ENCODE measurements around the gene BRF1. TPM values are rescaled to one million over a fixed set of nuclear protein-coding genes. Genes with fewer than 3 reads are reported as not detected.

Gene BRF1
- total and polyA plus RNA-seq, 2 donors: 19.3 to 30.9 TPM

DNA sequence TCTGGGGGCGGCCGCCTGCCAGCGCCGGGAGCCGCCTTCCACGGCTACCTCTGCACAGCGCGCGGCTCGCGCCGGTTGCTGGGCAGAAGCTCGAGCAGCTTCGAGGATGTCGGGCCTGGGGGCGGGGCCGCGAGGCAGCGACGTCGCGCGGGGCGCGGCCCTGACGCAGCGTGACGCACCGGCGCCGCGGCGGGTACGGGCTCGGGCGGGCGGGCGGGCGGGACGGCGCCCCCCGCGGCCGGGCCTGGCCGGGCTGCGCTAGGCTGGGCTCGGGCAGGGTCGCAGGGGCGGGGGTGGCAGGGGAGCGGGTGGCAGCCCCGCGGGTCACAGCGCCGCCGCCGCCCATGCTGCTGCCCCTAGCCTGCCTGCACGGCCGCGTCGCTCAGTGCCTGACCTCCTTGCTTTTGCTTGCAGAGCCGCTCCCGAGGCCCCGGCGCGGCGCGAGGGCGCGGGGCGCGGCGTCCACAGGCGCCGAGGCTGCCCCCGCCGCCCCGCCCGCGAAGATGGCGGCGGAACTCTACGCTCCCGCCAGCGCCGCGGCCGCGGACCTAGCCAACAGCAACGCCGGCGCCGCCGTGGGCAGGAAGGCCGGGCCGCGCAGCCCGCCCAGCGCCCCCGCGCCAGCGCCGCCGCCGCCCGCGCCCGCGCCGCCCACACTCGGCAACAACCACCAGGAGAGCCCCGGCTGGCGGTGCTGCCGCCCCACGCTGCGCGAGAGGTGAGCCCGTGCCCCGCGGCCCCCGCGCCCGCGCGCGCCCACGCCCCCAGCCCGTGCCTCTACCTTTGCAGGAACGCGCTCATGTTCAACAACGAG lies 52.2 kb downstream of the BRF1 start, which contains the start of gene BTBD6:
TSS of gene BTBD6 (plus strand) at position 166 of the 814 bp plus-strand sequence. CDS start at position 345, 179 bp downstream.
- Histone ChIP-seq H3K4me1 (ENCODE audit: insufficient read depth) (peaks cover 3% of the 10 kb centered on the region), H3K36me3 (ENCODE audit: insufficient read depth) (peaks cover 1% of the 10 kb centered on the region), H3K4me3 (ENCODE audit: low read depth, low read length) (peak within 1 kb of the TSS; percentile 74), H3K27ac (ENCODE audit: low read depth) (peak within 1 kb of the TSS; percentile 95)
- under 1% methylated on average over 129 of the region's 130 CpGs for WGBS
- DNase-seq (ENCODE audit: extremely low spot score): no peak

DNA sequence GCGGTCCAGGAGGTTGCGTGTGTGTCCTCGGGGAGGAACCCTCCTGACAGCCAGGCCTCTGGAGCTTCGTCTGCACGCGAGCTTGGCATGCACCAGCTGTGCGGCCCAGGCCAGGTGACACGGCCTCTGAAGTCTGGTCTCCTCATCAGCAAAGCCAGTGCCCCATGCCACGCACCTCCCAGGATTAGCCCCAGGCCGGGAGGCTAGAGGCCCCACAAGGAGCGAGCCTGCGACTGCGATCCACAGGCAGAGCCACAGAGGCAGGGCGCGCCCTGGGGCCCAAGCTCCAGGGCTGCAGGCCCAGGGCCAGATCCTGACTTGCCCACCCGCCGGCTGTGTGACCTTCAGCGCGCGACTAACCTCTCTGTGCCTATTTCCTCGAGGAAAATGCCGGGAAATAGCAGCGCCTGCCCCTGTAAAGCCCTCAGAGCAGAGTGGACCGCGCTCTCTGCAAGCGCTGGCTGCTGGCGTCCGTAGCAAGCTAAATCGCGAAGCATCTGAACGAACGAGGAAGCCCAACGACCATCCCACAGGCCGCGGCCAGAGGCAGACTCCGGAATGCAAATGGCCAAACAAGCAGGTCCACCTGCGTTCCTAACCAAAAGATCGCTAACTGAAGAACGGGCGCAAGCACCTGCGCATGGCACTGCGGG lies 53.0 kb downstream of the BRF1 start:
- H3K4me1 ChIP-seq (ENCODE audit: insufficient read depth): peaks cover 3% of the 10 kb centered on the region
- peak overlapping the region; percentile 65 for H3K27ac ChIP-seq (ENCODE audit: low read depth)
- peak overlapping the region; percentile 74 for H3K4me3 ChIP-seq (ENCODE audit: low read depth, low read length)
- 37% methylated on average over 42 of the region's 42 CpGs for WGBS
- H3K36me3 ChIP-seq (ENCODE audit: insufficient read depth): peaks cover 1% of the 10 kb centered on the region
- DNase-seq (ENCODE audit: extremely low spot score): no peak

DNA sequence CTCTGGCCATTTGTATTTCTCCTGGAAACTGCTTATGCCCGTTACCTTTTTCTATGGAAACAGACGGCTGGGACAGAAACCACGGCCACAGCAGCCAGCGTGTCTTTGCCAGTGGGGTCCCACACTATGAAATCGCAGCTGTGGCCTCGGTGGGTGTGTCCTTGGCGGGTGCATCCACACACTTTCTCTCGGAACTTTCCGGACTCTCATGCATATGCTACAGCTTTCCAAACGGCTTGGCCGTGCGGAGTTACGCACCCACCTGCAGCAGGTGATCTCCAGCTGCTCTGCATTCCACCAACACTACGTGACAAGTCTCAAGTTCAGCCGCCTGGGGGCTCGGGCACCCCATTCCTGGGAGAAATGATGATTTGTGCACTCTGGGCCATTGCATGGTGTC lies 53.8 kb downstream of the BRF1 start:
- H3K27ac ChIP-seq (ENCODE audit: low read depth): no peak overlapping the region
- H3K36me3 ChIP-seq (ENCODE audit: insufficient read depth): peaks cover 1% of the 10 kb centered on the region
- WGBS: 95% methylated on average over 16 of the region's 16 CpGs
- no peak overlapping the region for H3K4me3 ChIP-seq (ENCODE audit: low read depth, low read length)
- DNase-seq (ENCODE audit: extremely low spot score): no peak
- peaks cover 3% of the 10 kb centered on the region for H3K4me1 ChIP-seq (ENCODE audit: insufficient read depth)

DNA sequence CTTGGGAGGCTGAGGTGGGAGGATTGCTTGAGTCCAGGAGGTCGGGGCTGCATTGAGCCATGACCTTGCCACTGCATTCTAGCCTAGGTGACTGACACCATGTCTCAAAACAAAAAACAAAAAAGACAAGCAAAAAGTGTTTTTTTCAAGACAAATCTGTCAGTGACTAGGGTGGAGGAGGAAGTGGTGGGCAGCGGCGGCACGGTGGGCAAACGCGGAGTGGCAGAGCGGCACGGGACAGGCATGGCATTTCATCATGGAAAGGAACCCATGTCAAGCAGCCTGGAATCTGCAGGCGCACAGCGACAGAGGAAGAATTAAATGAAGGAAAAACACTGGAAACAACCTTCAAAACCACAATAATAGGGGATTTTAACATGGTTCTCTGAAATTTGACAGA lies 56.5 kb downstream of the BRF1 start:
- H3K27ac ChIP-seq (ENCODE audit: low read depth): no peak overlapping the region
- 96% methylated on average over 10 of the region's 10 CpGs for WGBS
- peaks cover 1% of the 10 kb centered on the region for H3K36me3 ChIP-seq (ENCODE audit: insufficient read depth)
- no peak overlapping the region for H3K4me3 ChIP-seq (ENCODE audit: low read depth, low read length)
- DNase-seq (ENCODE audit: extremely low spot score): no peak
- peaks cover 3% of the 10 kb centered on the region for H3K4me1 ChIP-seq (ENCODE audit: insufficient read depth)

DNA sequence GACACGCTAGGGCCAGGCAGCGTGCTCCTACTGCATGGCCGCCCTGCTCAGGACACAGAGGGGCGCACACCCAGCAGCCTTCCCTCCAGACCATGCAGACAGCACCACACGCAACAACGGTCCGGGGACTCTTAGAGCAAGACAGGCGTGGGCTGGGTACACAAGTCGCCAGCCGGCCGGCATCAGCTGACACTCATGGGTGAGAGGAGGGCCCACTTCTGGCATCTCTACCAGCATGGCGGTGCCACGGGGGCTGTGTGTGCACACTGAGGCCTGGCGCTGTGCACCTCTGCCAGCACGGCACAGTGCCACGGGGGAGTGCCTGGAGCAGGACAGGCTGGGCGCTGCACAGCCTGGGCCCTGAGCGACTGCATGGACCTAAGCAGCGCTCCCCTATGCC lies 59.2 kb downstream of the BRF1 start:
- Histone ChIP-seq H3K4me1 (ENCODE audit: insufficient read depth) (no peaks in the 10 kb centered on the region), H3K4me3 (ENCODE audit: low read depth, low read length) (no peak overlapping the region), H3K36me3 (ENCODE audit: insufficient read depth) (peaks cover 1% of the 10 kb centered on the region), H3K27ac (ENCODE audit: low read depth) (no peak overlapping the region)
- no peak for DNase-seq (ENCODE audit: extremely low spot score)
- 96% methylated on average over 19 of the region's 19 CpGs for WGBS

DNA sequence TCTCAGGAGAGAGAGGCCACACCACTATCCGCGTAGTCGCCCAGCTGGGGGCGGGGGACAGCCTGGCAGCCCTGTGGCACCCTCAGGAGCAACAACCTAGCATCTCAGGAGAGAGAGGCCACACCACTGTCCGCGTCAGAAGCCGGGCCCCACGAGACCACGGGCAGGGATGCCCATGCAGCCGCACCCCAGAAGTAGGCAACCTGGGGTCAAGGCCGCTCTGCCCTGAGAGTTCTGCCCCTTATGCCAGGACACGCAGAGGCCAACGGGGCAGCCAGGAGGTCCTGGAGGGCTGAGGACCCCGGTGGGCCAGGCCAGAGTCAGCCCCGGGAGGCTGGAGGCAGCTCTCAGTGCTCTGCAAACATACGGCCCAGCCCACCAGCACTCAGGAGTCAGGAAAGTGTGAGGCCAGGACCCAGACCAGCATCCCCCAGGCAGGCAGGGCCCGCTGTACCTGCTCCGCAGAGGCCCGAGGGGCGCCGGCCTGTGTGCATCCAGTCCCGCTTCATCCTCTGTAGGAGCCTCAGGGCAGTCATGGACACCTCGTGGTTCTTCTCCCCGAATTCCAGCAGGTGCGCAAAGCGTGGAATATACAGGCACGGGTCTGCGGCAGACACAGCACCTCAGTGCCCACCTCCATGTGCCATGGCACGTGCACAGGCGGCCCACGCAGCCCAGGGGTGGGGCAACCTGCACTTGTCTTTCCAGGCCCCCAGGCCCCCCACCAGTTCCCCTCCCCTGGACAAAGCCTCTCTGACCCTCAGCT lies 59.8 kb downstream of the BRF1 start:
- peaks cover 1% of the 10 kb centered on the region for H3K36me3 ChIP-seq (ENCODE audit: insufficient read depth)
- H3K4me3 ChIP-seq (ENCODE audit: low read depth, low read length): no peak overlapping the region
- no peak for DNase-seq (ENCODE audit: extremely low spot score)
- no peak overlapping the region for H3K27ac ChIP-seq (ENCODE audit: low read depth)
- H3K4me1 ChIP-seq (ENCODE audit: insufficient read depth): no peaks in the 10 kb centered on the region
- 96% methylated on average over 27 of the region's 31 CpGs for WGBS

DNA sequence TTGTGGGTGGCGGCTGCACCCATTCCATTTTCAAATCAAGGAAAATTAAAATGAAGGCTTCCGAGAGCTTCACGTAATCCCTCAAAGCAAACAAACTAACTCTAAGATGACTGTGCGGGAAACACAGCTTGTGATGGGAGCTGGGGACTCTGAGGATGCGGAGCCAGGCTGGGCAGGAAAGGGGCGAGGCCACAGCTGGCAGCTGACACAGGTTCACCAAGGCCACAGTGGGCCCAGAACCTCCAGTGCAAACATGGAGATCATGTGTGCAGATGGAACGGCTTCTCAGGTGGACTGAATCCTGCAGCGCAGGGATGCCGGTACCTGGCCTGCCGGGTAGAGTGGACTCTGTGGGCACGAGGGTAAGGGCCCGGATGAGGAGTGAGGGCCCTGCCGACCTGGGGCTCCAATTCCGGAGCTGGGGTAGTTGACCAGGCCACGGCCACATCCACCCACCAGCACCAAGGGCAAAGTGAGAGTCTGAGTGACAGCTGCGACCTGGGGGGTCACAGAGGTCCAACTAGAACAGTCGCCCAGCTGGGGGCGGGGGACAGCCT lies 71.6 kb downstream of the BRF1 start:
- no peak for DNase-seq (ENCODE audit: extremely low spot score)
- Histone ChIP-seq H3K4me3 (ENCODE audit: low read depth, low read length) (no peak overlapping the region), H3K36me3 (ENCODE audit: insufficient read depth) (peaks cover 3% of the 10 kb centered on the region), H3K4me1 (ENCODE audit: insufficient read depth) (no peaks in the 10 kb centered on the region), H3K27ac (ENCODE audit: low read depth) (no peak overlapping the region)
- 94% methylated on average over 18 of the region's 18 CpGs for WGBS

DNA sequence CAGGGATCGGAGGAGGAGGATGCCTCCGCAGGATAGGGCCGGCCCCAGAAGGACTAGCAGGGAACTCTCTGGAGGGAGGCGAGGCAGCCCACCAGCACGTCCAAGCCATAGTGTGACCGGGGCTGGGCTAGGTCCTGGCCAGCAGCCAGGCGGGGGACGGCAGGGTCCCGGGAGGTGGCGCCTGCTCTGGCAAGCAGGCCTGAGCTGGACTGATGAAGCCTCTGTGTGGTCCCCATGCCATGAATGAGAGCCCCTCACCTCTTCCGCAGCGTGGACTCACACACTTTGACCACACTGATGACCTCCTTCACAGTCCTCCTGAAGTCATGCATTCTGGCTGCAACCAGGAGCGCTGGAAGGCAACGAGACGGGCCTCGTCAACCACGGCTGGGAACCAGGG lies 72.2 kb downstream of the BRF1 start:
- DNase-seq (ENCODE audit: extremely low spot score): no peak
- H3K36me3 ChIP-seq (ENCODE audit: insufficient read depth): peaks cover 3% of the 10 kb centered on the region
- no peak overlapping the region for H3K4me3 ChIP-seq (ENCODE audit: low read depth, low read length)
- no peak overlapping the region for H3K27ac ChIP-seq (ENCODE audit: low read depth)
- 71% methylated on average over 17 of the region's 17 CpGs for WGBS
- H3K4me1 ChIP-seq (ENCODE audit: insufficient read depth): no peaks in the 10 kb centered on the region

DNA sequence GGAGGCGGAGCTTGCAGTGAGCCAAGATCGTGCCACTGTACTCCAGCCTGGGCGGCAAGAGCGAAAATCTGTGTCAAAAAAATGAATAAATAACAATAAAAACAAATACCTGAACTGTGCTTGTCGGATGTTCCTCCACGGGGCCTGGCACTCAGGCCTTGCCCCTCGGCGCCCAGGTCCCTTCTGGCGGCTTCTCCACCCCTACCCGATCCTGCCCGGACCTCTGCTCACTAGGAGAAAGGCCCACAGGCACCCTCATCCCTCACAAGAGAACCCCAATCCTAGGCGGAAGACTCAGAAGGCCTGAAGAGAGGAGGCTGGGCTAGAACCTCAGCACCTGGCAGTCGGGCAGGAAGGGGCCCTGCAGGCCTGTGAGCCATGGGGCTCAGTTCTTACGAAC lies 73.5 kb downstream of the BRF1 start:
- Histone ChIP-seq H3K27ac (ENCODE audit: low read depth) (no peak overlapping the region), H3K36me3 (ENCODE audit: insufficient read depth) (peaks cover 3% of the 10 kb centered on the region), H3K4me1 (ENCODE audit: insufficient read depth) (no peaks in the 10 kb centered on the region), H3K4me3 (ENCODE audit: low read depth, low read length) (no peak overlapping the region)
- no peak for DNase-seq (ENCODE audit: extremely low spot score)
- 98% methylated on average over 14 of the region's 14 CpGs for WGBS

DNA sequence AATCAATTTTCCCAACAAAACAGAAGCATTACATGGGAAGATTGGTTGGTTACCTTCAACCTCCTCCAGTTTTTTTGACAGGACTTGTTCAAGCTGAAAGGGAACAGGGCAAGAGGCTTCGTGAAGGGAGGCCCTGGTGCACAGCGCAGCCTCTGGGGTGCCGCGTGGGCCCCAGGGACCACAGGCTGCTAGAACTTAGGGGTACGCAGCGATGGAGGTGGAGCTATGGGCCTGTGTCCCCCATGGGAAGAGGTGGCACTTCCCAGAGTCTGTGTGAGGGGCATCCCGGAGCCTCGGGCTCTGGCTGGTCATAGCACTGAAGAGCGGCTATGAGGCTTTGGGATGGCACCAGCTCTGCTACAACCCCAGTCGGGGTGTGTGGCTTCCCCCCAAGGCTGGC lies 74.6 kb downstream of the BRF1 start:
- Histone ChIP-seq H3K4me1 (ENCODE audit: insufficient read depth) (no peaks in the 10 kb centered on the region), H3K36me3 (ENCODE audit: insufficient read depth) (peaks cover 7% of the 10 kb centered on the region), H3K27ac (ENCODE audit: low read depth) (no peak overlapping the region), H3K4me3 (ENCODE audit: low read depth, low read length) (no peak overlapping the region)
- no peak for DNase-seq (ENCODE audit: extremely low spot score)
- 94% methylated on average over 10 of the region's 10 CpGs for WGBS

DNA sequence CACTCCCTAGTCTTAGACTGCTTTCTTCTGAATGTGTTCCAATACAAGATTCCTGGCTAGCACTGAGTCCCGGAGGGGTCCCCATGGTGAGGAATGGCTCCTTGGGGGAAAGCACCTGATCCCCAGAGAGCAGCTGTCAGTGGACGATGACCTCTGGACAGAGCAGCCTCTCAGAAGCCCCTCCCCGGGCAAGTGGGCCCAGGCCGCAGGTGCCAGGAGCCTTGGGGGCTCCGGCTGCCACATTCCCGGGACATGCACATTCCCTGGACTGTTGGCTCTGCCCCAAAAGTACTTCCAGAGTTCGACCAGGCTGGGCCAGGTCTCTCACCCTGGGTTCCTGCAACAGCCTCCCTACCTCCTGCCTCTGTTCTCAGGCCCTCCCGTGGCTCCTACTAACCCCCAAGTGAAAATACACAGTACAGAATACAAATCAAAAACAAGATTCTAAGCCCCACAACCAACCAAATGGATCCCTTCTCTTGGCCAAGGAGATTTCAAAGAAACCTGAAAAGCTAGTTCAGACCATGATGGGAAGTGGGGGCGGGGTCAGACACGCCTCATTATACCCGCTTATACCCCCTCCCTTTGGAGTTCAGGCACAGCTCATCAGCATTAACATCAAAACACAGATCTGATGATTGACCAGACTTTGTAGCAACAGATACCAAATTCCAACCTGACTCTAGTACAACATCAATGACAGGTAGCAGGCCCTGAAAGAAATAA lies 75.8 kb downstream of the BRF1 start:
- Histone ChIP-seq H3K4me1 (ENCODE audit: insufficient read depth) (no peaks in the 10 kb centered on the region), H3K36me3 (ENCODE audit: insufficient read depth) (peaks cover 7% of the 10 kb centered on the region), H3K27ac (ENCODE audit: low read depth) (no peak overlapping the region), H3K4me3 (ENCODE audit: low read depth, low read length) (no peak overlapping the region)
- WGBS: 88% methylated on average over 11 of the region's 11 CpGs
- DNase-seq (ENCODE audit: extremely low spot score): no peak

DNA sequence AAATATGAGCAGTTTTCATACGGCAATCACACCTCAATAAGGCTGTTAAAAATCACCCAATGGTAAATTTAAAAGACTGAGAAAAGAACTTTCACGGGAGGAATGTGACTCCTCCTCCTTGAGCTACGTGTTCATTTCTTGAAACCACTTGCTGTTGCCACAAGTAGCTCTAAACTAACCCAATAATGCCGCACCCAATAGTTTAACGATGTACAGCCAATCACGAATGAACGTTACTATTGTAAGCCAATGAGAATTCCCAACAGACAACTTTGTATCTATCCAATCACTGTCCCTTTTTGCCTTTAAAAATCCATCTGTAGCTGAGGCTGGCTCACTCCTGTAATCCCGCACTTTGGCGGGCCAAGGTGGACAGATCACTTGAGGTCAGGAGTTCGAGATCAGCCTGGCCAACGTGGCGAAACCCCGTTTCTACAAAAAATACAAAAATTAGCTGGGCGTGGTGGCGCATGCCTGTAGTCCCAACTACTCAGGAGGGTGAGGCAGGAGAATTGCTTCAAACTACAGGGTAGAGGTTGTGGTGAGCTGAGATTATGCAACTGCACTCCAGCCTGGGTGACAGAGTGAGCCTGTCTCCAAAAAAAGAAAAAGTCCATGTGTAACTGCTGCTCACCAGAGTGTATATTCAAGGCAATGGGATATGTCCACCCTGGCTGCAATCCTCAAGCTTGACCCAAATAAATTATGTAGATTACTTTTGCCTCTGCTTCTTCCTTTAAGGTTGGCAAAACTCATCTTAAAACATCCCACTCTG lies 76.8 kb downstream of the BRF1 start:
- Histone ChIP-seq H3K27ac (ENCODE audit: low read depth) (no peak overlapping the region), H3K4me3 (ENCODE audit: low read depth, low read length) (no peak overlapping the region), H3K36me3 (ENCODE audit: insufficient read depth) (peaks cover 7% of the 10 kb centered on the region), H3K4me1 (ENCODE audit: insufficient read depth) (no peaks in the 10 kb centered on the region)
- no peak for DNase-seq (ENCODE audit: extremely low spot score)
- 93% methylated on average over 15 of the region's 15 CpGs for WGBS
